Endothelial cell of umbilical vein (primary cell): Measurements from ENCODE around the gene EIF2B2. TPM values are rescaled to one million over a fixed set of nuclear protein-coding genes. Genes with fewer than 3 reads are reported as not detected.

ENCODE experiments used
- BruUV-seq: library from RNA; stranded (reverse); fragments of 400-500 nt; replicated peaks from 2 replicates; lab custom pipeline; 2021; lab: Mats Ljungman, UMichigan
- CTCF ChIA-PET: fragments of 300-600, 350-600 bp; sonication (Branson Sonifier 250); formaldehyde crosslinking; loops from one replicate; lab custom pipeline; 2021; ENCODE audit warnings: antibody characterized with exemption, inconsistent platforms; lab: Charles Lee
- POLR2A ChIA-PET: fragments of 300-600, 350-600 bp; sonication (Branson Sonifier 250); formaldehyde crosslinking; loops from one replicate; lab custom pipeline; 2021; ENCODE audit warnings: antibody characterized with exemption, inconsistent platforms; lab: Charles Lee
- DNase-seq: peaks from one replicate; pipeline ENCODE4 v3.0.0-alpha.2; 2011; ENCODE audit warnings: low read depth, low spot score
- FAIRE-seq: peaks from 2 replicates; lab custom pipeline; 2011; peaks lifted over from hg19 to GRCh38; lab: Jason Lieb, UNC
- H2AFZ ChIP-seq: 2 replicates; pipeline ENCODE4 v1.6.0; 2012; ENCODE audit warnings: low read depth, low read length, control low read depth, inconsistent platforms
- H3K27ac ChIP-seq: 2 replicates; pipeline ENCODE4 v1.5.1; 2011; ENCODE audit warnings: low read depth, mild to moderate bottlenecking, control low read depth, low read length, moderate library complexity; ENCODE audit not compliant: insufficient read depth
- H3K27me3 ChIP-seq, 2 experiments: 2 replicates each; pipeline versions ENCODE4 v1.6.0 to v1.6.1; 2011; ENCODE audit warnings: low read length in 2 of 2, mixed read lengths in 1 of 2; ENCODE audit not compliant: control insufficient read depth in 2 of 2, insufficient read depth in 2 of 2
- H3K36me3 ChIP-seq, 2 experiments: 2 replicates in 1 of 2; 3 replicates in 1 of 2; pipeline ENCODE4 v1.5.1; 2011; ENCODE audit warnings: low read length in 2 of 2, mild to moderate bottlenecking in 1 of 2, moderate library complexity in 1 of 2; ENCODE audit not compliant: control insufficient read depth in 2 of 2, insufficient read depth in 2 of 2; ENCODE audit errors: extremely low read depth in 1 of 2
- H3K4me1 ChIP-seq: 3 replicates; pipeline ENCODE4 v1.5.1; 2011; ENCODE audit warnings: mild to moderate bottlenecking, low read length; ENCODE audit not compliant: control insufficient read depth, insufficient read depth; ENCODE audit errors: extremely low read depth
- H3K4me2 ChIP-seq: 2 replicates; pipeline ENCODE4 v1.6.1; 2011; ENCODE audit warnings: low read length, control low read depth, mixed read lengths; ENCODE audit not compliant: insufficient read depth
- H3K4me3 ChIP-seq, 3 experiments: fragments of 200-600 bp in 1 of 3; sonication (generic), shearing (Covaris generic) in 1 of 3; replicated peaks in 1 of 3; 2 replicates each; pipeline ENCODE4 v1.5.1; 2011 to 2016; ENCODE audit warnings: control low read depth in 3 of 3, low read length in 3 of 3, mild to moderate bottlenecking in 2 of 3, inconsistent platforms in 1 of 3, low read depth in 1 of 3, moderate library complexity in 1 of 3; ENCODE audit not compliant: insufficient read depth in 1 of 3
- H3K79me2 ChIP-seq: 2 replicates; pipeline ENCODE4 v1.6.0; 2012; ENCODE audit warnings: low read length, inconsistent platforms; ENCODE audit not compliant: control insufficient read depth, insufficient read depth
- H3K9ac ChIP-seq: replicated peaks from 2 replicates; pipeline ENCODE3; 2011; ENCODE audit warnings: low read length, control low read depth; ENCODE audit not compliant: insufficient read depth; ENCODE audit errors: extremely low read depth
- H3K9me1 ChIP-seq: replicated peaks from 3 replicates; pipeline ENCODE4 v1.6.0; 2011; ENCODE audit warnings: mild to moderate bottlenecking, low read length; ENCODE audit not compliant: control insufficient read depth, insufficient read depth; ENCODE audit errors: extremely low read depth
- H3K9me3 ChIP-seq: replicated peaks from 2 replicates; pipeline ENCODE4 v1.5.1; 2012; ENCODE audit warnings: low read length, inconsistent platforms; ENCODE audit not compliant: control insufficient read depth, insufficient read depth
- H4K20me1 ChIP-seq: replicated peaks from 2 replicates; pipeline ENCODE3; 2011; ENCODE audit warnings: mild to moderate bottlenecking, low read length; ENCODE audit not compliant: control insufficient read depth, insufficient read depth; ENCODE audit errors: extremely low read depth
- EZH2 ChIP-seq: IDR thresholded peaks from 2 replicates; pipeline ENCODE4 v1.6.1; 2012; ENCODE audit warnings: borderline replicate concordance, low read depth, mild to moderate bottlenecking, moderate library complexity, low read length, inconsistent platforms; ENCODE audit not compliant: severe bottlenecking
- FOS ChIP-seq: IDR thresholded peaks from 2 replicates; pipeline ENCODE4 v1.6.1; 2011; ENCODE audit warnings: mild to moderate bottlenecking, low read length, moderate library complexity, borderline replicate concordance; ENCODE audit not compliant: insufficient read depth
- GATA2 ChIP-seq: IDR thresholded peaks from 2 replicates; pipeline ENCODE4 v1.7.0; 2011; ENCODE audit warnings: low read depth, mild to moderate bottlenecking, moderate library complexity, mixed read lengths, low read length; ENCODE audit not compliant: insufficient read length, insufficient read depth
- JUN ChIP-seq: IDR thresholded peaks from 2 replicates; pipeline ENCODE4 v1.6.1; 2011; ENCODE audit warnings: borderline replicate concordance, low read depth; ENCODE audit not compliant: insufficient read length, insufficient read depth
- MYC ChIP-seq: IDR thresholded peaks from one replicate; pipeline ENCODE4 v1.6.1; 2011; ENCODE audit warnings: mild to moderate bottlenecking, low read depth, low read length
- POLR2A ChIP-seq: IDR thresholded peaks from 2 replicates; pipeline ENCODE4 v1.6.1; 2012; ENCODE audit warnings: low read depth, mild to moderate bottlenecking, control low read depth, low read length
- POLR2AphosphoS5 ChIP-seq: IDR thresholded peaks from 2 replicates; pipeline ENCODE4 v1.6.1; 2012; ENCODE audit warnings: low read depth, mild to moderate bottlenecking, control low read depth, low read length, moderate library complexity; ENCODE audit not compliant: insufficient read depth
- dilution Hi-C: fragments of 300-500 bp; cut with MboI; formaldehyde crosslinking; loops from one replicate; pipeline ENCODE4 v1.15.0; 2019; ENCODE audit warnings: low sequenced_read_pairs; ENCODE audit not compliant: extremely low pct_ligation_motif_present
- intact Hi-C: fragments of 100-400 bp; cut with micrococcal nuclease; formaldehyde crosslinking; loops from one replicate; pipeline ENCODE4 v1.10.0; 2022
- polyA plus RNA-seq, 4 experiments: library from polyadenylated mRNA; depleted of rRNA in 3 of 4; stranded (reverse) in 3 of 4; unstranded in 1 of 4; fragments of >200 nt; gene quantifications; 2 replicates each; pipeline versions ENCODE4 v1.2.1 to v1.2.3, GENCODE V29; 2011 to 2012; ENCODE audit warnings: missing spikeins in 1 of 4
- total RNA-seq: library from RNA; stranded (reverse); gene quantifications from 2 replicates; pipeline ENCODE4 v1.2.3, GENCODE V29; 2021
- TF ChIP-seq, protein P1 (sequence below): IDR thresholded peaks from 2 replicates; pipeline ENCODE4 v1.6.1; 2011; ENCODE audit not compliant: insufficient read depth, insufficient read length
- TF ChIP-seq, protein P2 (sequence below), 2 donors: IDR thresholded peaks; 1 replicate in 1 of 2; 2 replicates in 1 of 2; pipeline ENCODE4 v1.5.1; 2011; ENCODE audit warnings: low read length in 2 of 2, mild to moderate bottlenecking in 2 of 2, moderate library complexity in 2 of 2, control low read depth in 1 of 2, inconsistent platforms in 1 of 2, low read depth in 1 of 2; ENCODE audit not compliant: insufficient read depth in 1 of 2; ENCODE audit errors: extremely low read depth in 1 of 2

EIF2B2 gene
- total and polyA plus RNA-seq, 2 donors (not counting 3 experiments of a cell fraction or from before 2014, with no cell fraction given): 97.0 to 143 TPM

DNA sequence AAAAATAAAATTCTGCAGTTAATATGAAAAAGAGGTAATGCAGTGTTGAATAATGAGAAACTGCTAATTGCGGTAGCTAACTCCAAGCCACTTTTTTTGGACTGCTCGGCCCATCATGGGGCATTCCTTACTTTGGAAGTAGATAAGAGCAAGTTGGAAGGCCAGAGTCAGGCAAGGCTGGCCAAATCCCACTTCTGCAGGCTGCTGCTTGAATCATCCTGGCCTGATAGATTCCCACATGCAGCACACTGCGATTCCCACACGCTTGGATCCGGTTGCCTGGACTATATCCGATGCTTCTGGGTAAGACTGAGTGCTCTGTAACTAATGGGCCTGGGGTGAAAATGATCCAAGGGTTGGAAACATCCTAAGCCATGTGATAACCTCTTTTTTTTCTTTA, 10.6 kb downstream of the EIF2B2 start:
- H3K79me2 ChIP-seq: no peaks in the 10 kb centered on the region
- dilution Hi-C loops: no loop called here

More for the DNA sequence above, 10.6 kb downstream of the EIF2B2 start:
- DNase-seq (no peak), FAIRE-seq (no peak)
- no peaks in the 10 kb centered on the region for H3K9me1 ChIP-seq
- H4K20me1 ChIP-seq: no peaks in the 10 kb centered on the region
- intact Hi-C loops: no loop called here
- no peak overlapping the region for H3K4me2 ChIP-seq
- peaks cover 14% of the 10 kb centered on the region for H3K4me1 ChIP-seq
- CTCF ChIA-PET: interaction anchor here (1.0 to 2.1 kb wide), 3 partner anchors 10 to 106 kb away, joined by 3 to 10 read pairs (median 3); no protein-coding TSS in a partner anchor
- BruUV-seq: no TSS peak
- H3K4me3 ChIP-seq: no peak overlapping the region
- no peaks in the 10 kb centered on the region for H3K27me3 ChIP-seq
- H3K9me3 ChIP-seq: no peaks in the 10 kb centered on the region
- TF ChIP-seq MYC (no peak), POLR2AphosphoS5 (no peak), FOS (no peak), JUN (no peak), POLR2A (no peak), GATA2 (no peak), EZH2 (no peak)
- TF ChIP-seq, protein P1, sequence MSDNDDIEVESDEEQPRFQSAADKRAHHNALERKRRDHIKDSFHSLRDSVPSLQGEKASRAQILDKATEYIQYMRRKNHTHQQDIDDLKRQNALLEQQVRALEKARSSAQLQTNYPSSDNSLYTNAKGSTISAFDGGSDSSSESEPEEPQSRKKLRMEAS: no peak
- TF ChIP-seq, protein P2, sequence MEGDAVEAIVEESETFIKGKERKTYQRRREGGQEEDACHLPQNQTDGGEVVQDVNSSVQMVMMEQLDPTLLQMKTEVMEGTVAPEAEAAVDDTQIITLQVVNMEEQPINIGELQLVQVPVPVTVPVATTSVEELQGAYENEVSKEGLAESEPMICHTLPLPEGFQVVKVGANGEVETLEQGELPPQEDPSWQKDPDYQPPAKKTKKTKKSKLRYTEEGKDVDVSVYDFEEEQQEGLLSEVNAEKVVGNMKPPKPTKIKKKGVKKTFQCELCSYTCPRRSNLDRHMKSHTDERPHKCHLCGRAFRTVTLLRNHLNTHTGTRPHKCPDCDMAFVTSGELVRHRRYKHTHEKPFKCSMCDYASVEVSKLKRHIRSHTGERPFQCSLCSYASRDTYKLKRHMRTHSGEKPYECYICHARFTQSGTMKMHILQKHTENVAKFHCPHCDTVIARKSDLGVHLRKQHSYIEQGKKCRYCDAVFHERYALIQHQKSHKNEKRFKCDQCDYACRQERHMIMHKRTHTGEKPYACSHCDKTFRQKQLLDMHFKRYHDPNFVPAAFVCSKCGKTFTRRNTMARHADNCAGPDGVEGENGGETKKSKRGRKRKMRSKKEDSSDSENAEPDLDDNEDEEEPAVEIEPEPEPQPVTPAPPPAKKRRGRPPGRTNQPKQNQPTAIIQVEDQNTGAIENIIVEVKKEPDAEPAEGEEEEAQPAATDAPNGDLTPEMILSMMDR (IDR thresholded peaks at IDR 0.05; ENCODE audit: extremely low read depth in 1 of 2, insufficient read depth in 1 of 2, low read depth in 1 of 2, low read length in 2 of 2): no peak
- H3K36me3 ChIP-seq: peaks cover 9 to 17% of the 10 kb centered on the region in 2 experiments
- no peak overlapping the region for H3K9ac ChIP-seq
- no peak overlapping the region for H3K27ac ChIP-seq
- POLR2A ChIA-PET: interaction anchor here (0.6 to 2.5 kb wide), 3 partner anchors 21 to 59 kb away, joined by 3 to 10 read pairs (median 4); partner anchors contain the start of gene PGF
- no peak overlapping the region for H2AFZ ChIP-seq
